Measurements from ENCODE around the gene FREY1. TPM values are rescaled to one million over a fixed set of nuclear protein-coding genes. Genes with fewer than 3 reads are reported as not detected.
A peak's percentile ranks its signal among the peaks of the same experiment; 100 is the strongest.

Gene FREY1
- total and polyA plus RNA-seq, 9 of the 15 experiments (the other 6 are each of a cell fraction or from before 2014, with no cell fraction given) = 0.25 to 1.5 (median 1.1) TPM; not detected in 5

- peaks cover 3 to 31% of the 10 kb centered on the region in 2 experiments; a peak in 4 of 5 replicates for H3K4me1 ChIP-seq (replicated peaks in 1 of 2; ENCODE audit: control insufficient read depth in 2 of 2, insufficient read depth in 2 of 2, low read length in 2 of 2)
- H3K27ac ChIP-seq (ENCODE audit: extremely low read depth, low read depth, low read length) = no peak overlapping the region
- H3K36me3 ChIP-seq (ENCODE audit: control insufficient read depth, insufficient read depth, low read length) = peaks cover 50% of the 10 kb centered on the region; the same call in 2 of the 3 replicates
- no peaks in the 10 kb centered on the region for H4K20me1 ChIP-seq (replicated peaks; ENCODE audit: control insufficient read depth, insufficient read depth, low read length)
- in situ Hi-C loops (cut with MboI) = no loop called here
- peak; percentile 51 for TF ChIP-seq RBFOX2 (IDR thresholded peaks at IDR 0.05; ENCODE audit: low read depth, low read length)
- no peak for TF ChIP-seq BRD9 (IDR thresholded peaks at IDR 0.05; ENCODE audit: low read depth, partially characterized antibody)
- H3K27me3 ChIP-seq (ENCODE audit: control insufficient read depth in 2 of 2, insufficient read depth in 2 of 2, low read length in 2 of 2) = no peaks in the 10 kb centered on the region
- no peak overlapping the region for H3K4me3 ChIP-seq
- H3K79me2 ChIP-seq (ENCODE audit: control insufficient read depth, insufficient read depth, low read length) = peaks cover 14% of the 10 kb centered on the region
- no peak for DNase-seq (ENCODE audit: extremely low read depth in 1 of 4, low spot score in 3 of 4)
- intact Hi-C loops (cut with micrococcal nuclease) = no loop called here
- no peak overlapping the region for H2AFZ ChIP-seq (ENCODE audit: low read depth, low read length)
- 84% methylated on average over 19 of the region's 22 CpGs for WGBS (ENCODE audit: insufficient coverage, low coverage, missing lambda C conversion rate)
- POLR2A ChIA-PET = interaction anchor here (0.8 to 0.9 kb wide), 2 partner anchors 13 to 599 kb away, joined by 3 read pairs; no protein-coding TSS in a partner anchor
- peak overlapping the region in 1 of 2 experiments; percentile 1; a peak in 1 of 4 replicates for H3K9ac ChIP-seq (ENCODE audit: insufficient read depth in 1 of 2, low read depth in 2 of 2, low read length in 2 of 2)
- H3K9me1 ChIP-seq (ENCODE audit: control insufficient read depth, insufficient read depth, low read length) = peaks cover 3% of the 10 kb centered on the region
- H3K9me3 ChIP-seq (replicated peaks; ENCODE audit: control insufficient read depth, insufficient read depth, low read depth, low read length) = no peaks in the 10 kb centered on the region
- CTCF ChIA-PET (ENCODE audit: low intra/inter-chr PET ratio) = no interaction called here
- H3K4me2 ChIP-seq (ENCODE audit: insufficient read depth, low read length) = no peak overlapping the region
- ATAC-seq = no peak
- BruUV-seq (replicated peaks) = no TSS peak
- FAIRE-seq = no peak
Measured at GRCh38 chr11:45913942-45914635, 7.0 kb upstream of the FREY1 start.

- Histone ChIP-seq H3K27ac (ENCODE audit: extremely low read depth, low read depth, low read length) (no peak overlapping the region), H3K4me2 (ENCODE audit: insufficient read depth, low read length) (no peak overlapping the region), H3K4me3 (no peak overlapping the region), H3K9ac (ENCODE audit: insufficient read depth in 1 of 2, low read depth in 2 of 2, low read length in 2 of 2) (peak overlapping the region in 1 of 2 experiments; percentile 3; a peak in 1 of 4 replicates), H3K4me1 (replicated peaks in 1 of 2; ENCODE audit: control insufficient read depth in 2 of 2, insufficient read depth in 2 of 2, low read length in 2 of 2) (peaks cover 3 to 29% of the 10 kb centered on the region in 2 experiments; a peak in 3 of 5 replicates), H4K20me1 (replicated peaks; ENCODE audit: control insufficient read depth, insufficient read depth, low read length) (no peaks in the 10 kb centered on the region), H3K9me1 (ENCODE audit: control insufficient read depth, insufficient read depth, low read length) (peaks cover 3% of the 10 kb centered on the region), H2AFZ (ENCODE audit: low read depth, low read length) (no peak overlapping the region), H3K9me3 (replicated peaks; ENCODE audit: control insufficient read depth, insufficient read depth, low read depth, low read length) (no peaks in the 10 kb centered on the region), H3K79me2 (ENCODE audit: control insufficient read depth, insufficient read depth, low read length) (peaks cover 14% of the 10 kb centered on the region), H3K27me3 (ENCODE audit: control insufficient read depth in 2 of 2, insufficient read depth in 2 of 2, low read length in 2 of 2) (no peaks in the 10 kb centered on the region), H3K36me3 (ENCODE audit: control insufficient read depth, insufficient read depth, low read length) (peaks cover 51% of the 10 kb centered on the region; the same call in 2 of the 3 replicates)
- BruUV-seq (replicated peaks) = no TSS peak
- DNase-seq (ENCODE audit: extremely low read depth in 1 of 4, low spot score in 3 of 4) (no peak), ATAC-seq (no peak), FAIRE-seq (no peak)
- ChIA-PET CTCF (ENCODE audit: low intra/inter-chr PET ratio) (no interaction called here), POLR2A (interaction anchor here (0.9 to 1.2 kb wide), 2 partner anchors 12 to 14 kb away, joined by 3 read pairs; no protein-coding TSS in a partner anchor)
- intact Hi-C loops (cut with micrococcal nuclease) = no loop called here
- in situ Hi-C loops (cut with MboI) = no loop called here
- WGBS (ENCODE audit: insufficient coverage, low coverage, missing lambda C conversion rate) = 96% methylated on average over 19 of the region's 19 CpGs
- TF ChIP-seq CHAMP1 (IDR thresholded peaks at IDR 0.05) = no peak
- no peak for TF ChIP-seq NR4A1 (CRISPR knock-in tag; IDR thresholded peaks at IDR 0.05)
- TF ChIP-seq NR4A1 (tag; IDR thresholded peaks at IDR 0.05) = no peak
Measured at GRCh38 chr11:45913514-45913913, 6.4 kb upstream of the FREY1 start.

All from K562 (cell line).